ENCODE results near the gene TRABD2B.

GRCh38 chr1:47872886-47873285 is 124.3 kb downstream of the TRABD2B start:
- TF ChIP-seq EZH2phosphoT487 (IDR thresholded peaks at IDR 0.05; ENCODE audit: low read depth, severe bottlenecking, unreplicated experiment) = no peak
- TF ChIP-seq CTCF (IDR thresholded peaks at IDR 0.05; ENCODE audit: poor library complexity) = no peak

All from hepatocyte (in vitro differentiated cells).